Left ventricle myocardium superior (tissue), 1 donor: ENCODE results near the gene ALG10. TPM values are rescaled to one million over a fixed set of nuclear protein-coding genes. Genes with fewer than 3 reads are reported as not detected.
A peak's percentile ranks its signal among the peaks of the same experiment; 100 is the strongest.
"Not testable (repeated sequence)": the region's sequence is repeated elsewhere in the genome, so short reads cannot be mapped to it uniquely, and the experiment has no call there.

Experiments used
- ATAC-seq: fragments of 200-7000 bp; cut with Tn5 transposase; one replicate; pipeline ENCODE4 v1.9.1; 2020; ENCODE audit warnings: mild to moderate bottlenecking, moderate library complexity
- DNase-seq: peaks from one replicate; pipeline ENCODE4 v3.0.0-alpha.2; 2020
- intact Hi-C: fragments of 100-400 bp; cut with micrococcal nuclease; formaldehyde crosslinking; loops from one replicate; pipeline ENCODE4 v1.11.0; 2022
- long read RNA-seq: library from polyadenylated mRNA; unstranded; transcript quantifications from one replicate; pipeline ENCODE4 v2.0.0, GENCODE V29; 2021
- total RNA-seq: library from RNA; stranded (reverse); fragmentation: NEBNext Ultra II Directional; extraction: Animal tissue kit (Norgen Biotek cat#: 25700); gene quantifications from one replicate; pipeline ENCODE4 v1.2.1, GENCODE V29; 2021
- donor health status: DM: no; HTN: yes; CAD: no; lungs with severe emphysema.

Gene ALG10
- total RNA-seq = 3.6 TPM
- long read RNA-seq, partial matches to known transcripts = 0 of 1 reads
- long read RNA-seq, other reads (novel, unspliced or antisense) = 1 of 1 reads

- intact Hi-C loops = loop anchor here (5.0 kb wide), 1 partner anchor 1265 kb away; the partner anchor contains the start of gene YARS2
- peak; percentile 100 for ATAC-seq
- DNase-seq = peak; percentile 95
These were observed at the start of gene ALG10 for GRCh38 chr12:34022079-34022830. Gene ALG10, plus strand, starts transcription at chr12:34022496. Its CDS starts 104 bp downstream, at chr12:34022600.

GRCh38 chr12:33972884-33973283 lies 49.4 kb upstream of the ALG10 start:
- intact Hi-C loops, DNase-seq, ATAC-seq: not testable (repeated sequence)

GRCh38 chr12:33977887-33978286 lies 44.4 kb upstream of the ALG10 start:
- no peak for DNase-seq
- intact Hi-C loops = no loop called here
- no peak for ATAC-seq

GRCh38 chr12:33988197-33988805 lies 34.0 kb upstream of the ALG10 start:
- no peak for DNase-seq
- no peak for ATAC-seq
- intact Hi-C loops = no loop called here

- intact Hi-C loops = no loop called here
- DNase-seq (no peak), ATAC-seq (no peak)
These were observed 33.4 kb upstream of the ALG10 start for GRCh38 chr12:33988913-33989312.

GRCh38 chr12:33994857-33995808 lies 27.2 kb upstream of the ALG10 start:
- intact Hi-C loops = no loop called here
- no peak for DNase-seq

GRCh38 chr12:34008835-34009234 lies 13.5 kb upstream of the ALG10 start:
- DNase-seq, intact Hi-C loops, ATAC-seq: not testable (repeated sequence)

More at GRCh38 chr12:33994857-33995808, 27.2 kb upstream of the ALG10 start:
- no peak for ATAC-seq

- ATAC-seq = no peak
- intact Hi-C loops = no loop called here
- no peak for DNase-seq
These were observed 5.9 kb upstream of the ALG10 start for GRCh38 chr12:34016361-34016760.

GRCh38 chr12:34021071-34021470 lies 1.2 kb upstream of the ALG10 start:
- intact Hi-C loops = loop anchor here (5.0 kb wide), 1 partner anchor 1264 kb away; the partner anchor contains the start of gene YARS2
- no peak for ATAC-seq
- DNase-seq = no peak

GRCh38 chr12:34027661-34028060 lies 5.4 kb downstream of the ALG10 start:
- DNase-seq, intact Hi-C loops, ATAC-seq: not testable (repeated sequence)

GRCh38 chr12:34030591-34030990 lies 8.3 kb downstream of the ALG10 start:
- intact Hi-C loops = no loop called here
- DNase-seq (no peak), ATAC-seq (no peak)

- DNase-seq = no peak
- no peak for ATAC-seq
- intact Hi-C loops = no loop called here
These were observed 11.5 kb downstream of the ALG10 start for GRCh38 chr12:34033628-34034296.

GRCh38 chr12:34038357-34038756 lies 16.1 kb downstream of the ALG10 start:
- DNase-seq, intact Hi-C loops, ATAC-seq: not testable (repeated sequence)

GRCh38 chr12:34046570-34046969 lies 24.3 kb downstream of the ALG10 start:
- ATAC-seq = no peak
- intact Hi-C loops = no loop called here
- DNase-seq = no peak

- intact Hi-C loops, ATAC-seq, DNase-seq: not testable (repeated sequence)
These were observed 25.6 kb downstream of the ALG10 start for GRCh38 chr12:34047855-34048254.

GRCh38 chr12:34048714-34049113 lies 26.4 kb downstream of the ALG10 start:
- ATAC-seq (no peak), DNase-seq (no peak)
- intact Hi-C loops = no loop called here

- intact Hi-C loops = no loop called here
- ATAC-seq = no peak
- DNase-seq = no peak
These were observed 29.2 kb downstream of the ALG10 start for GRCh38 chr12:34051486-34051885.

GRCh38 chr12:34054938-34055337 lies 32.6 kb downstream of the ALG10 start:
- DNase-seq (no peak), ATAC-seq (no peak)
- intact Hi-C loops = no loop called here
